HCT116 (cell line): ENCODE data around the gene MAML3.

Experiments
- CEBPB ChIP-seq: IDR thresholded peaks from 2 replicates; pipeline ENCODE4 v1.6.1; 2012; ENCODE audit warnings: low read depth
- EZH2 ChIP-seq: fragments of 200-600 bp; sonication (generic); IDR thresholded peaks from 2 replicates; pipeline ENCODE4 v1.6.1; 2017; ENCODE audit warnings: antibody characterized with exemption, mixed run types
- EZH2phosphoT487 ChIP-seq: fragments of 200-600 bp; IDR thresholded peaks from 2 replicates; pipeline ENCODE4 v1.6.1; 2018; ENCODE audit warnings: antibody characterized with exemption, borderline replicate concordance
- POLR2A ChIP-seq: IDR thresholded peaks from 2 replicates; pipeline ENCODE4 v1.7.0; 2011; ENCODE audit warnings: borderline replicate concordance; ENCODE audit not compliant: insufficient read depth, insufficient read length; ENCODE audit errors: extremely low read depth
- POLR2AphosphoS5 ChIP-seq: IDR thresholded peaks from 2 replicates; pipeline ENCODE4 v1.6.1; 2011; ENCODE audit warnings: mild to moderate bottlenecking, low read depth, low read length, moderate library complexity
- RAD21 ChIP-seq: IDR thresholded peaks from 2 replicates; pipeline ENCODE4 v1.6.1; 2012; ENCODE audit warnings: low read depth, mild to moderate bottlenecking
- SIN3A ChIP-seq: IDR thresholded peaks from 2 replicates; pipeline ENCODE4 v1.6.1; 2012; ENCODE audit warnings: low read depth
- SP1 ChIP-seq: IDR thresholded peaks from 2 replicates; pipeline ENCODE4 v1.6.1; 2012; ENCODE audit warnings: low read depth
- TCF7L2 ChIP-seq: IDR thresholded peaks from 2 replicates; pipeline ENCODE4 v1.7.0; 2011; ENCODE audit warnings: borderline replicate concordance, inconsistent platforms; ENCODE audit not compliant: insufficient read depth, insufficient read length; ENCODE audit errors: extremely low read depth
- YY1 ChIP-seq: IDR thresholded peaks from 2 replicates; pipeline ENCODE4 v1.6.1; 2011; ENCODE audit warnings: low read length, low read depth, moderate library complexity, mild to moderate bottlenecking; ENCODE audit not compliant: insufficient replicate concordance; ENCODE audit errors: extremely low read depth
- TF ChIP-seq, protein P1 (sequence below), 3 experiments: fragments of 200-600 bp in 1 of 3; sonication (generic) in 1 of 3; IDR thresholded peaks in 2 of 3; conservative IDR thresholded peaks in 1 of 3; 2 replicates each; pipeline ENCODE4 v1.5.1; 2012 to 2017; ENCODE audit warnings: low read depth in 2 of 3, low read length in 2 of 3, antibody characterized with exemption in 1 of 3, borderline replicate concordance in 1 of 3, control low read depth in 1 of 3, mild to moderate bottlenecking in 1 of 3, mixed read lengths in 1 of 3, mixed run types in 1 of 3, moderate library complexity in 1 of 3; ENCODE audit not compliant: insufficient read depth in 1 of 3
- TF ChIP-seq, protein P2 (sequence below): IDR thresholded peaks from 2 replicates; pipeline ENCODE4 v1.6.1; 2012

DNA sequence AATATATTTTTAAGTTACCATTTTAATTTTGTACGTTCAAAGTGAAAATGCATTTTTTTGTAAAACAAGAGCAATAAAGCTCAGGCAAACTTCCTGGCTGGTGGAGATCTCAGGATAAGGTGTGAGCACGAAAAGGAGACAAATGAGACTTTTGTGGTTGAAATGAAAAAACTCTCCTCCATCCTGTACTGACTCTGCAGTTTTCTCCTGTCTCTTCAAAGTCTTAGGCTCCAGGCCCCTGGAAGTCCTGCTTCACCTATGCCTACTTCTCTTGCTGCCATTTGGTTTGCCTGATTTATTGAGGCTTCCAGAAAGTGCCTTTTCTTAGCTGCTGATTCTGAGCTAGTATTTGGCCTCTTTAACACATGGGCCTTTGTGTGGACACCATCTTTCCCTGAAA lies 77.7 kb downstream of the MAML3 start:
- TF ChIP-seq, protein P1, sequence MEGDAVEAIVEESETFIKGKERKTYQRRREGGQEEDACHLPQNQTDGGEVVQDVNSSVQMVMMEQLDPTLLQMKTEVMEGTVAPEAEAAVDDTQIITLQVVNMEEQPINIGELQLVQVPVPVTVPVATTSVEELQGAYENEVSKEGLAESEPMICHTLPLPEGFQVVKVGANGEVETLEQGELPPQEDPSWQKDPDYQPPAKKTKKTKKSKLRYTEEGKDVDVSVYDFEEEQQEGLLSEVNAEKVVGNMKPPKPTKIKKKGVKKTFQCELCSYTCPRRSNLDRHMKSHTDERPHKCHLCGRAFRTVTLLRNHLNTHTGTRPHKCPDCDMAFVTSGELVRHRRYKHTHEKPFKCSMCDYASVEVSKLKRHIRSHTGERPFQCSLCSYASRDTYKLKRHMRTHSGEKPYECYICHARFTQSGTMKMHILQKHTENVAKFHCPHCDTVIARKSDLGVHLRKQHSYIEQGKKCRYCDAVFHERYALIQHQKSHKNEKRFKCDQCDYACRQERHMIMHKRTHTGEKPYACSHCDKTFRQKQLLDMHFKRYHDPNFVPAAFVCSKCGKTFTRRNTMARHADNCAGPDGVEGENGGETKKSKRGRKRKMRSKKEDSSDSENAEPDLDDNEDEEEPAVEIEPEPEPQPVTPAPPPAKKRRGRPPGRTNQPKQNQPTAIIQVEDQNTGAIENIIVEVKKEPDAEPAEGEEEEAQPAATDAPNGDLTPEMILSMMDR (IDR thresholded peaks at IDR 0.05 in 2 of 3, conservative IDR thresholded peaks at IDR 0.05 in 1 of 3; ENCODE audit: borderline replicate concordance in 1 of 3, insufficient read depth in 1 of 3, low read depth in 2 of 3, low read length in 2 of 3), result no peak
- TF ChIP-seq SIN3A (no peak), EZH2phosphoT487 (no peak), YY1 (no peak), CEBPB (no peak), EZH2 (no peak), POLR2AphosphoS5 (no peak), SP1 (no peak), POLR2A (no peak), RAD21 (no peak), TCF7L2 (no peak)
- TF ChIP-seq, protein P2, sequence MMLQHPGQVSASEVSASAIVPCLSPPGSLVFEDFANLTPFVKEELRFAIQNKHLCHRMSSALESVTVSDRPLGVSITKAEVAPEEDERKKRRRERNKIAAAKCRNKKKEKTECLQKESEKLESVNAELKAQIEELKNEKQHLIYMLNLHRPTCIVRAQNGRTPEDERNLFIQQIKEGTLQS, result no peak
